ENCODE measurements around the gene MACROH2A2.
"Not testable (repeated sequence)": the region's sequence is repeated elsewhere in the genome, so short reads cannot be mapped to it uniquely, and the experiment has no call there.

MACROH2A2 gene

DNA sequence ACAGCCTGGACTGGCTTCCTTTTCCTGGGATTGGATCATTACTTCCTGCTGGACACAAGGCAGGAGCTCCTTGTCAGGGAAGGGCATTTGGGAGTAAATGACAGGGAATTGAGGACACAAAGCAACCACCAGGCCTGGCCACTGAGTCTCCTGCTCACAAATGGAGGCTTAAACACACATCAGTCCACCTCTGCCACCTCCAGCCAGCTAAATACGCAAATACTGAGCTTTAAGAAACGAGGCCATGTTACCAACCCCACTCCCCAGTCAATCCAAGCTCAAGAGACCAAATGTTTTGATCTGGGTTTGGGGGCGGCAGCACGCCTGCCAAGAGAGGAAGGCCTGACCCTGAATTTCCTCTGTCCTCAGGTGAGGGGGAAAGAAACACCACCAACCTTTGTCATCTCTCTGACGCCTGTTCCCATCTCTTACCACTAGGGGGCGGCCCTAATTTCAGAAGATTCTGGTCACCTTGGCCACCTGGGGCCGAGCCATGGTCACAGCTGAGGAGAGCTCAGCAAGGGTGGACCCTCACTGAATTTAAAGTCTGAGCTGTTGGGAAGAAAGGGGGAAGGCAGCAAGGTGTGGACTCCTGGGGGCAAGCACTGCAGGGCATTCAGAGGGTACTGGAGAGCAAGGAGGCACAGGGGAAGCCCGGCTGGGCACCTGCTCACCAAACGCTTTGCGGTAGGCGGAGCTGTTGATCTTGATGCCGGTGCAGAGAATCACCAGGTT, 63.5 kb downstream of the MACROH2A2 start:
- H3K9me3 ChIP-seq (ENCODE audit: low read length): no peaks in the 10 kb centered on the region
- H3K27me3 ChIP-seq (ENCODE audit: insufficient read depth, low read length): no peaks in the 10 kb centered on the region
- no peaks in the 10 kb centered on the region for H3K4me1 ChIP-seq (ENCODE audit: insufficient read depth, low read length)
- H3K36me3 ChIP-seq (ENCODE audit: insufficient read depth, low read length): peaks cover 18% of the 10 kb centered on the region
- no peak overlapping the region for H3K4me3 ChIP-seq (ENCODE audit: low read length)
- no peak overlapping the region for H2AFZ ChIP-seq (ENCODE audit: low read depth, low read length)

DNA sequence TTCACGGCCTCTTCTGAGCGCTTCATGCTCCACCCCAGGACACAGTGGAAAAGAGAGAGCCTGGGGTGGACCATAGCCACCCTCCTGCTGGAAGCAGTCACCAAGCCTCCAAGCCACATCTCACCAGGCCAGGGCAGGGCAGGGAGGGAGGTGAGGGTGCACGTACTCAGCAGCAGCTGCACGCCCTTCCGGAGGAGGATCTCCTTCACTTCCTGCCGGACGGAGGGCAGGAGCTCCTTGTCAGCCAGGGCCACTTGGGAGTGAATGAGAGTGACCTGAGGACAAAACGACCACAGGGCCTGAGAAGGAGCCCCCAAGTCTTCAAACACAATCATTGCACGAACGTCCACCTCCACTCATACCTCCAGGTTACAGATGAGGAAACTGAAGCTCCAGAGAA, 65.0 kb downstream of the MACROH2A2 start:
- H3K4me3 ChIP-seq (ENCODE audit: low read length): no peak overlapping the region
- H3K36me3 ChIP-seq (ENCODE audit: insufficient read depth, low read length): peaks cover 4% of the 10 kb centered on the region
- H3K9me3 ChIP-seq (ENCODE audit: low read length): no peaks in the 10 kb centered on the region
- H3K4me1 ChIP-seq (ENCODE audit: insufficient read depth, low read length): no peaks in the 10 kb centered on the region
- no peak overlapping the region for H2AFZ ChIP-seq (ENCODE audit: low read depth, low read length)
- H3K27me3 ChIP-seq (ENCODE audit: insufficient read depth, low read length): no peaks in the 10 kb centered on the region

DNA sequence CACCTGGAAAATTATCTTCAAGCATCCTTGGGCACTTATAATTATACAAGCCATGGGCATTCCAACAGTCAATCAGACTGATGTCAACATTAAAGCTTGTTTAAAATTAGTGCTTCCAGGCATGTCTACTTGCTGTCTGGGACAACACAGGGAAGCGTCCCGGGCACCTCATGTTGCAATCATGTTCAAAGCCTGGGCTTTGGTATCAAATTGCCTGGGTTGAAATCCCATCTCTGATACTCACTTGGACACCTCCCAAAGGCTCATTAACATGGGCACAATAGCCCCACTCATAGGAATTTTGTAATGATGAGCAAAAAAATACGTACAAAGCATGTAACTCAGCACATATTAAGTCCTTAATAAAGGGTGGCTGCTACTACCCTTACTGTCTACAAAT, 65.5 kb downstream of the MACROH2A2 start:
- H3K4me3 ChIP-seq (ENCODE audit: low read length): no peak overlapping the region
- H3K4me1 ChIP-seq (ENCODE audit: insufficient read depth, low read length): no peaks in the 10 kb centered on the region
- no peak overlapping the region for H2AFZ ChIP-seq (ENCODE audit: low read depth, low read length)
- H3K27me3 ChIP-seq (ENCODE audit: insufficient read depth, low read length): no peaks in the 10 kb centered on the region
- no peaks in the 10 kb centered on the region for H3K9me3 ChIP-seq (ENCODE audit: low read length)
- H3K36me3 ChIP-seq (ENCODE audit: insufficient read depth, low read length): no peaks in the 10 kb centered on the region

DNA sequence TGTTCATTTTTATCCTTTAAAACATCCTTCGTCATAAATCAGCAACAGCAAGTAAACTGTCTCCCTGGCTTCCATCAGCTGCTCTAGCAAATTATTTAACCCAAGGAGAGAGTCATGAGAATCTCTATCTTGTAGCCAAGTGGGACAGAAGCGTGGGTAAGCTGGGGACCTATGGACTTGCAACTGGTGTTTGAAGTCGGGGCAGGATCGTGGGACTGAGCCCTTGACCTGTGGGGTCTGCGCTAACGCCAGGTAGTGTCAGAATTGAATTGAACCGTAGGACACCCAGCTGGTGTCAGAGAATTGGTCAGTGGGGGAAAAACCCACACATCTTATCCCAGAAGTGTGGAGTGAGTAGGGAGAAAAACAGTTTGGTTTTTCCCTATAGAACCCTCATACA, 66.6 kb downstream of the MACROH2A2 start:
- Histone ChIP-seq H3K4me3 (ENCODE audit: low read length) (no peak overlapping the region), H3K4me1 (ENCODE audit: insufficient read depth, low read length) (no peaks in the 10 kb centered on the region), H3K36me3 (ENCODE audit: insufficient read depth, low read length) (no peaks in the 10 kb centered on the region), H3K27me3 (ENCODE audit: insufficient read depth, low read length) (no peaks in the 10 kb centered on the region), H2AFZ (ENCODE audit: low read depth, low read length) (no peak overlapping the region), H3K9me3 (ENCODE audit: low read length) (no peaks in the 10 kb centered on the region)

DNA sequence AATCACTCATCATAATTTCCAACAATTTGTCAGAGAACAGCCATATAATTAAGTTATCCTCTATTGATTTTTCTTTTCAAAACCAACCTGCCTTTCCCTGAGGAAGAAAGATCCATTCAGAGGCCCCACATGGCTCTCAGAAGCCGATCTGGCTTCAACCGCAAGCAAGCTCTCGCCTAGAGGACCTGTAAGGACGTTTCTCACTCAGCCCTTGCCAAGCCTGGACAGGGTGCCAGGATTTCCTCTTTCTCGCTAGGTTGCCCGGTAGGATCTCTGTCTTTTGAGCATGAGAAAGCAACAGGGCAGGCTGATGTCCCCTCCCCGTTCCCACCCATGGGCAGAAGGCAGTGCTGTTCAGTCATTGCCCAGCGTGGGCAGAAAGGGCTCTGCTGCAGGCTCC, 67.0 kb downstream of the MACROH2A2 start:
- no peaks in the 10 kb centered on the region for H3K4me1 ChIP-seq (ENCODE audit: insufficient read depth, low read length)
- no peak overlapping the region for H2AFZ ChIP-seq (ENCODE audit: low read depth, low read length)
- no peaks in the 10 kb centered on the region for H3K9me3 ChIP-seq (ENCODE audit: low read length)
- H3K36me3 ChIP-seq (ENCODE audit: insufficient read depth, low read length): no peaks in the 10 kb centered on the region
- no peak overlapping the region for H3K4me3 ChIP-seq (ENCODE audit: low read length)
- H3K27me3 ChIP-seq (ENCODE audit: insufficient read depth, low read length): no peaks in the 10 kb centered on the region

DNA sequence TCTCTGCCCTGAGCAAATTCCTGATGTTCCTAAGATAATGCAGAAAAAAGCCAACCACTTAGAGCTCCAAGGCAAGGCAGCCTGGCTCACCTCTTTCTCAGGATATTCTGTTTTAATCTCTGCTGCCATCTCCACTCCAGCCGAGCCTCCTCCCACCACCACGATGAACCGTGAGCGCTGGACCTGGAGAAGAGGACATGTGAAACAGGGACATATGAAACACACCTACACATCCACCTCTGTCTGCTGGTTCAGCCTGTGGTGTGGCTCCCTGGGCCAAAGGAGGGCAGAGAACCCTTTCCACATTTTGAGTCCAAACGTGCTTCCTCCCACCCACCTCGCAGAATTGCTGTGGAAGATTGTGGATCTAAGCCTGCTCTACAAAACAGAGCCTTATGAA, 67.8 kb downstream of the MACROH2A2 start:
- H3K27me3 ChIP-seq (ENCODE audit: insufficient read depth, low read length): no peaks in the 10 kb centered on the region
- H3K9me3 ChIP-seq (ENCODE audit: low read length): no peaks in the 10 kb centered on the region
- no peaks in the 10 kb centered on the region for H3K4me1 ChIP-seq (ENCODE audit: insufficient read depth, low read length)
- no peaks in the 10 kb centered on the region for H3K36me3 ChIP-seq (ENCODE audit: insufficient read depth, low read length)
- H3K4me3 ChIP-seq (ENCODE audit: low read length): no peak overlapping the region
- no peak overlapping the region for H2AFZ ChIP-seq (ENCODE audit: low read depth, low read length)

DNA sequence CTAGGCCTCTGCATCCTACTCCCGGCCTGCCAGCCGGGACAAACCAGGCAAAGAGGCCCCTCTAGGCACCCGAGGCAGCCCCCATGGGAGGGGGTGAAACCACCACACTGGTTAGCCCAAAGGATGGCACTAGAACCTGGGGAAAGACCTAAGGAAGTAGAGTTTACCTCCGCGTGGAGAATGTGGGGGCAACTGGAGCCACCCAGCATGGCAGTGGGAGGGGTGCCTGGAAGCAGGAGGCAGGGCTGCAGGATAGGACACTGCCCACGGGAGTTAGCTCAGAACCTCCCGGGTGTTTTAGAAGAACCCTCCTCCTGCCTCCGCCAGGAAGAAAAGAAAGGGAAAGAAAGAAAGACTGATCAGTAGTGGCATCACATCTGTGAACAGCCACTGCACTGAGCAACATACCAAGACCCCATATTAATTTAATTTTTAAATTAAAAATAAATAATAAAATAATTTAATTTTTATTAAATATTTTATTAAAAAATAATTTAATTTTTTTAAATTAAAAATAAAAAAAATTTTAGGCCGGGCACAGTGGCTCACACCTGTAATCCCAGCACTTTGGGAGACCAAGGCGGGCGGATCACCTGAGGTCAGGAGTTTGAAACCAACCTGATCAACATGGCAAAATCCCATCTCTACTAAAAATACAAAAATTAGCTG, 68.8 kb downstream of the MACROH2A2 start:
- H3K4me3 ChIP-seq (ENCODE audit: low read length): no peak overlapping the region
- H3K27me3 ChIP-seq (ENCODE audit: insufficient read depth, low read length): no peaks in the 10 kb centered on the region
- H2AFZ ChIP-seq (ENCODE audit: low read depth, low read length): no peak overlapping the region
- H3K9me3 ChIP-seq (ENCODE audit: low read length): no peaks in the 10 kb centered on the region
- no peaks in the 10 kb centered on the region for H3K36me3 ChIP-seq (ENCODE audit: insufficient read depth, low read length)
- no peaks in the 10 kb centered on the region for H3K4me1 ChIP-seq (ENCODE audit: insufficient read depth, low read length)

DNA sequence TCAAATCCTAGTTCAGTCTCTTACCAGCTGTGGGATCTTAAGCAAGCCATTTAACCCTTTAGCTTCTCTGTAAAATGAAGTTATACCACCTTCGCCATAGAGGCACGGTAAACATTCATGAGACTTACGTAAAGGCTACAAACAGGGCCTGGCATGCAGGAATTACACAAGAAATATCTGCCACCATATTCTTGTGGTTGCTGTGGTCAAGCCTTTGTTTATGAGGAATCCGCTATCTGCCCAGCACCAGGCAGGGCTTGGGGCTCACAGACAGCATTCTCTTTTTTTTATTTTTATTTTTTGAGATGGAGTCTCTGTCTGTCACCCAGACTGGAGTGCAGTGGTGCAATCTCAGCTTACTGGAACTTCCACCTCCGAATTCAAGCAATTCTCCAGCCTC, 70.1 kb downstream of the MACROH2A2 start:
- Histone ChIP-seq H3K4me1 (ENCODE audit: insufficient read depth, low read length) (no peaks in the 10 kb centered on the region), H3K36me3 (ENCODE audit: insufficient read depth, low read length) (no peaks in the 10 kb centered on the region)

DNA sequence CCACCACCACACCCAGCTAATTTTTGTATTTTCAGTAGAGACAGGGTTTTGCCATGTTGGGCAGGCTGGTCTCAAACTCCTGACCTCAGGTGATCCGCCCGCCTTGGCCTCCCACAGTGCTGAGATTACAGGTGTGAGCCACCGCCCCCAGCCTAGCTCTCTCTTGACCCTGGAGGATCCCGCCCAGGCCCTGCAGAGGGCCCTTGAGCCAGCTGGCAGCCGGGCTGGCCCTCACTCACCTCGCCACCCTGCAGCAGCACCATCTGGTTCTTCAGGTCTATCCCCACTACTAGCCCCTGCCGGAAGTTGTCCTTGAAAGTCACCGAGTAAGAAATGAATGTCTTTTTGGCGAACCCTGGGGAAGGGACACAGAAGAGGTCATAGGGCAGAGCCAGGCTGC, 70.5 kb downstream of the MACROH2A2 start:
- H2AFZ ChIP-seq (ENCODE audit: low read depth, low read length); H3K9me3 ChIP-seq (ENCODE audit: low read length); H3K4me3 ChIP-seq (ENCODE audit: low read length); H3K27me3 ChIP-seq (ENCODE audit: insufficient read depth, low read length); H3K36me3 ChIP-seq (ENCODE audit: insufficient read depth, low read length); H3K4me1 ChIP-seq (ENCODE audit: insufficient read depth, low read length): not testable (repeated sequence)

More for the DNA sequence above, 70.1 kb downstream of the MACROH2A2 start:
- no peak overlapping the region for H3K4me3 ChIP-seq (ENCODE audit: low read length)
- no peaks in the 10 kb centered on the region for H3K9me3 ChIP-seq (ENCODE audit: low read length)
- no peaks in the 10 kb centered on the region for H3K27me3 ChIP-seq (ENCODE audit: insufficient read depth, low read length)
- no peak overlapping the region for H2AFZ ChIP-seq (ENCODE audit: low read depth, low read length)

DNA sequence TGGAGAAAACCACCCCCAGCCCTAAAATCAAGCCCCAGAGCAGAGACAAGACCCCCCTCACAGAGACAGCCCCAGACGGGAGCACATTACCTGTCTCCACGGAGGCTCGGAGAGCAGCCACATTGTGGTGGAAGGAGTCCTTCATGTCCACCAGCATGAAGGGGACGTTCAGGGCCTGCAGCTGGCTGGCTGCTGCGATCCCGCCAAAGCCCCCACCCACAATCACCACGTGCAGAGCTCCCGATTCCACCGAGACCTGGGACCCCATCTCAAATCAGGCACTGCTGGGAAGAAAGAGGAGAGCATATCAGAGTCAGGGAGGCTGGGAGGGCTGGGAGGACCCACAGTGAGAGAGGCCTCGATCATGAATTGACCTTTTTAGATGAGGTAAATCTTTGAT, 71.2 kb downstream of the MACROH2A2 start:
- H3K36me3 ChIP-seq (ENCODE audit: insufficient read depth, low read length): no peaks in the 10 kb centered on the region
- H3K4me3 ChIP-seq (ENCODE audit: low read length): no peak overlapping the region
- H3K27me3 ChIP-seq (ENCODE audit: insufficient read depth, low read length): no peaks in the 10 kb centered on the region
- H3K9me3 ChIP-seq (ENCODE audit: low read length): no peaks in the 10 kb centered on the region
- no peaks in the 10 kb centered on the region for H3K4me1 ChIP-seq (ENCODE audit: insufficient read depth, low read length)
- no peak overlapping the region for H2AFZ ChIP-seq (ENCODE audit: low read depth, low read length)

DNA sequence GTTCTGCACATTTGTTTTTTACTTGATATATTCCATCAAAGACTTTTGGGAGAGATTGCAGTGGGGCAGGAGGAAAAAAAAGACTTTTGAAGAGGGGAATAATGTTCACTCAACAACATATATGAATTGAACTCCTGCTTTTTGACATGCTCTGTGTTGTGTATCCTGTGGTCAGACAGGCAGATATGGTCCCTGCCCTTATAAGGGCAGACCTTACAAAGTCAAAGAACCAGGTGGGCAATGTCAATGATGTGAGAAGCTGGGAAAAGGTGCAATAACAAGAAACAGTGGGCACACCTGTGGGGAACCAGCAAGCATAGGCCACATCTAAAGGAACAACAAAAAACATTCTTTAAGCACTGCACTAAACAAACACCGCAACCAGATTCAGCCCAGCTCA, 71.8 kb downstream of the MACROH2A2 start:
- no peaks in the 10 kb centered on the region for H3K9me3 ChIP-seq (ENCODE audit: low read length)
- H3K4me3 ChIP-seq (ENCODE audit: low read length): no peak overlapping the region
- H3K36me3 ChIP-seq (ENCODE audit: insufficient read depth, low read length): no peaks in the 10 kb centered on the region
- no peaks in the 10 kb centered on the region for H3K4me1 ChIP-seq (ENCODE audit: insufficient read depth, low read length)
- no peaks in the 10 kb centered on the region for H3K27me3 ChIP-seq (ENCODE audit: insufficient read depth, low read length)
- no peak overlapping the region for H2AFZ ChIP-seq (ENCODE audit: low read depth, low read length)

DNA sequence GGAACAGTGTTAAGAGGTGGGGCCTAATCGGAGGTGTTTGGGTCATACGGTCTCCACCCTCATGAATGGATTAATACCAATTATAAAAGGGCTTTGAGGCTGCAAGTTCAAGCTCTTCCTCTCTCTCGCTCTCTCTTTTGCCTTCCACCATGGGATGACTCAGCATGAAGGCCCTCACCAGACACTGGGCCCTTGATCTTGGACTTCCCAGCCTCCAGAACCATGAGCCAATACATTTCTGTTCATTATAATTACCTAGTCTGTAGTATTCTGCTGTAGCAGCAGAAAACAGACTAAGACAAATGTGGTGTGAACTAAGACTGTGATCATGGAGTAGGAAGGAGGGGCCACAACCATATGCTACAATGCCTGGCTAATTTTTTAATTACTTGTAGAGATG, 72.3 kb downstream of the MACROH2A2 start:
- Histone ChIP-seq H3K4me3 (ENCODE audit: low read length) (no peak overlapping the region), H3K27me3 (ENCODE audit: insufficient read depth, low read length) (no peaks in the 10 kb centered on the region), H3K4me1 (ENCODE audit: insufficient read depth, low read length) (no peaks in the 10 kb centered on the region), H3K36me3 (ENCODE audit: insufficient read depth, low read length) (no peaks in the 10 kb centered on the region), H2AFZ (ENCODE audit: low read depth, low read length) (no peak overlapping the region), H3K9me3 (ENCODE audit: low read length) (no peaks in the 10 kb centered on the region)

DNA sequence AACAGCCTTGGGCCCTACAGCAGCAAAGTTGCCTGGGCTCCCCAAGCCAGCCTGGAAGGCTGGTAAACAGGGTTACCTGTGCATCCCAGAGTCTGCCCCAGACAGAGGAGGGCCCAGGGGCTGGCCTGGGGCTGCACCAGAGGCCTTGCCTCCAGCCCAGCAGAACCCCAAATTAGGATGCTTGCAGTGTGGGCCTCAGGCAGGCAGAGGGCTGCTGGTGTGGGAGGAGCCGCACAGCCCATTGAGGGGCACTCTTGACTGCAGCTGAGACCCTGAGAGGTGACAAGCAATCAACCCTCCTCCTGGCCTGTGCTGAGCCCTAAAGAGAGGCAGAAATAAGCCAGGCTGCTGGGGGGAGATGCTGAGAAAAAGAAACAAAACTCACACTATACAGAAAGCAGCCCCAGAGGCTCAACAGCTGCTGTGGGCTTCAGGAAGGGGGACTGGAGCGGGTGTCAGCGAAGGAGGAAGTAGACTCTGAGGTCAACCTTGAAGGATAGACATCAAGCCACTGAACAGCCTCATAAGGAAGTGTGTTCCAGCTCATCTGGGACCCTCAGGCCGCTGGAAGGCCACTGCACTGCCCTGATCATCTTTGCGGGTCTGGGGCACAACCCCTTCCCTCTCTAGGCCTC, 73.4 kb downstream of the MACROH2A2 start:
- Histone ChIP-seq H3K4me1 (ENCODE audit: insufficient read depth, low read length) (no peaks in the 10 kb centered on the region), H3K9me3 (ENCODE audit: low read length) (no peaks in the 10 kb centered on the region), H3K4me3 (ENCODE audit: low read length) (no peak overlapping the region), H2AFZ (ENCODE audit: low read depth, low read length) (no peak overlapping the region), H3K27me3 (ENCODE audit: insufficient read depth, low read length) (peaks cover 2% of the 10 kb centered on the region), H3K36me3 (ENCODE audit: insufficient read depth, low read length) (no peaks in the 10 kb centered on the region)

Measured in neuron (in vitro differentiated cells).